ENCODE results near the gene CHST12.
A peak's percentile ranks its signal among the peaks of the same experiment; 100 is the strongest.
"Not testable (repeated sequence)": the region's sequence is repeated elsewhere in the genome, so short reads cannot be mapped to it uniquely, and the experiment has no call there.

The CHST12 gene

GRCh38 chr7:2460641-2461040 lies 57.2 kb downstream of the CHST12 start:
- no peak for DNase-seq (ENCODE audit: low spot score)

GRCh38 chr7:2461268-2462026 lies 58.0 kb downstream of the CHST12 start:
- DNase-seq (ENCODE audit: low spot score): no peak

- DNase-seq (ENCODE audit: low spot score): no peak
These were observed 59.3 kb downstream of the CHST12 start for GRCh38 chr7:2462731-2463130.

GRCh38 chr7:2465928-2466327 lies 62.5 kb downstream of the CHST12 start:
- DNase-seq (ENCODE audit: low spot score): no peak

GRCh38 chr7:2466675-2467074 lies 63.3 kb downstream of the CHST12 start:
- DNase-seq (ENCODE audit: low spot score): no peak

GRCh38 chr7:2468227-2468626 lies 64.8 kb downstream of the CHST12 start:
- no peak for DNase-seq (ENCODE audit: low spot score)

- DNase-seq (ENCODE audit: low spot score): not testable (repeated sequence)
These were observed 66.2 kb downstream of the CHST12 start for GRCh38 chr7:2469460-2470203.

- DNase-seq (ENCODE audit: low spot score): no peak
These were observed 67.0 kb downstream of the CHST12 start for GRCh38 chr7:2470204-2471021.

- DNase-seq (ENCODE audit: low spot score): no peak
These were observed 67.6 kb downstream of the CHST12 start for GRCh38 chr7:2471022-2471329.

- DNase-seq (ENCODE audit: low spot score): no peak
These were observed 68.0 kb downstream of the CHST12 start for GRCh38 chr7:2471396-2471795.

GRCh38 chr7:2472739-2473138 lies 69.3 kb downstream of the CHST12 start:
- DNase-seq (ENCODE audit: low spot score): no peak

- DNase-seq (ENCODE audit: low spot score): no peak
These were observed 70.2 kb downstream of the CHST12 start for GRCh38 chr7:2473496-2474180.

- DNase-seq (ENCODE audit: low spot score): no peak
These were observed 70.8 kb downstream of the CHST12 start for GRCh38 chr7:2474224-2474623.

GRCh38 chr7:2474813-2475677 lies 71.6 kb downstream of the CHST12 start:
- no peak for DNase-seq (ENCODE audit: low spot score)

- DNase-seq (ENCODE audit: low spot score): no peak
These were observed 72.2 kb downstream of the CHST12 start for GRCh38 chr7:2475678-2476015.

- DNase-seq (ENCODE audit: low spot score): no peak
These were observed 72.9 kb downstream of the CHST12 start, which contains the start of gene GRIFIN for GRCh38 chr7:2476298-2476697. Gene GRIFIN, minus strand, starts transcription at chr7:2476398. Its CDS starts 15 bp downstream, at chr7:2476383.

- no peak for DNase-seq (ENCODE audit: low spot score)
These were observed 73.5 kb downstream of the CHST12 start for GRCh38 chr7:2476776-2477446.

GRCh38 chr7:2477447-2478398 lies 74.3 kb downstream of the CHST12 start:
- peak; percentile 55 for DNase-seq (ENCODE audit: low spot score)

- no peak for DNase-seq (ENCODE audit: low spot score)
These were observed 75.0 kb downstream of the CHST12 start for GRCh38 chr7:2478399-2478785.

- no peak for DNase-seq (ENCODE audit: low spot score)
These were observed 75.4 kb downstream of the CHST12 start for GRCh38 chr7:2478800-2479199.

Measured in germinal center (tissue), 1 donor.